ENCODE measurements around the gene ELK4.
A peak's percentile ranks its signal among the peaks of the same experiment; 100 is the strongest.

The ELK4 gene, protein sequence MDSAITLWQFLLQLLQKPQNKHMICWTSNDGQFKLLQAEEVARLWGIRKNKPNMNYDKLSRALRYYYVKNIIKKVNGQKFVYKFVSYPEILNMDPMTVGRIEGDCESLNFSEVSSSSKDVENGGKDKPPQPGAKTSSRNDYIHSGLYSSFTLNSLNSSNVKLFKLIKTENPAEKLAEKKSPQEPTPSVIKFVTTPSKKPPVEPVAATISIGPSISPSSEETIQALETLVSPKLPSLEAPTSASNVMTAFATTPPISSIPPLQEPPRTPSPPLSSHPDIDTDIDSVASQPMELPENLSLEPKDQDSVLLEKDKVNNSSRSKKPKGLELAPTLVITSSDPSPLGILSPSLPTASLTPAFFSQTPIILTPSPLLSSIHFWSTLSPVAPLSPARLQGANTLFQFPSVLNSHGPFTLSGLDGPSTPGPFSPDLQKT

DNA sequence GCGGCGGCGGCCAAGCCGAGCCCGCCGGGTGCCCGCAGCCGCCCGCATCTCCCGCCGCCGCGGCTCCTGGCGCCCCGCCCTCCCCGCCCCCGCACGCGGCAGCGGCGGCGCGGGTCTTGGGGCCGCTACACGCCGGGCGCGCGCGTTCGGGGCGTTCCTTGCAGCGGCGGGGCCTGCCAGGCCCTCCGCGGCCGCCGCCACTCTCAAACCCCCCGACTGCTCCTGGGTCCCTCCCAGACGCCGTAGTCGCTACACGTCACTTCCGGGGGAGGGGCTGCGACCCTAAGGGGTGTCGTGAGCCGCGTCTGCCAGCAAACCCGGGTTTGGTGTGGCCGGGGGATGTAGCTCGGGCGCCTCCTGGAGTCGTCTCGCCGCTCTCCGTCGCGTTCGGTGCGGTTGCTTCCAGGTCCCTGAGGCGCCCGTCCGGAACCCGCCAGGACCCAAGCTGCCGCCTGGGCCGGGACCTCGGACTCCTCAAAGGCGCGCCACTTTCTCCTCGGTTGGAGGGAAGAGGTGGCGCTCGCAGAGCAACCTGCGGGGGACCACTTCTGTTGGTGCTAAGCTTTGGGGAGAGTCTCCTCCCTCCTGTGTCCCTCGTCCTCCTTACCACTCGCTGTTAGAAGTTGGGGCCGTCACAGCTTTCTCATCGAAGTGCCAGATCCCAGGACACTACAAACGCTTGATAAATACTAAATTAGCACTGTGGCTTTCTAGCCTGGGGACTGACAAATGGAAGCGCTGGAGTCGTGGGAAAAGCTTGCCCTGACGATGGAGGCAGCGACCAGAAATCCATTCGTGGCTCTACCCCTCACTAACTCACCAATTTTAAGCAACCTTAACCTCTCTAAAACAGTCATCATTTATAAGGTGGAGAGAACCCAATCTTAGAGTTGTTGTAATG is at the start of gene ELK4:
ELK4 (minus strand) TSS at position 244 of the 901 bp plus-strand sequence. CDS start 8,129 bp downstream, outside the sequence.
- DNase-seq (ENCODE audit: extremely low read depth in 1 of 2, low read depth in 1 of 2): peak; percentile 99 to 100

DNA sequence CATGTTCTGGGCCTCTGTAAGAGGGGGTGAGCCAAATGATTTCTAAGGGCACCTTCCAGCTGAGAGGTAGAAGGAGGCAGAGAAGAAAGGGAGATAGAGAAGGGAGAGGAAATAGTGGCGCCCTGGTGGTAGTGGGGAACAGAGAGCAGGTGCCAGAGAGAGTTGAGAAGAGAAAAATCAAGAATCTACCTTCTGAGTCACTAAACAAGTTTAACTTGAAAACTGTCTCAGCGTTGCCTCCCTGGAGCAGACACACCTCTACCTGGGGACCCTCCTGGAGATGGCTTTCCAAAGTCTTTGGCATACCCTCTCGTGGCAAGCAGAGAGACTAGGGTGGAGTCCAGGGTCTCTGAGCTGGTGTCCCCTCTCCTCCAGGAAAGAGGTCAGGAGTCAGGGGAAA is 49.6 kb upstream of the ELK4 start:
- no peak for DNase-seq (ENCODE audit: extremely low read depth in 1 of 2, low read depth in 1 of 2)

DNA sequence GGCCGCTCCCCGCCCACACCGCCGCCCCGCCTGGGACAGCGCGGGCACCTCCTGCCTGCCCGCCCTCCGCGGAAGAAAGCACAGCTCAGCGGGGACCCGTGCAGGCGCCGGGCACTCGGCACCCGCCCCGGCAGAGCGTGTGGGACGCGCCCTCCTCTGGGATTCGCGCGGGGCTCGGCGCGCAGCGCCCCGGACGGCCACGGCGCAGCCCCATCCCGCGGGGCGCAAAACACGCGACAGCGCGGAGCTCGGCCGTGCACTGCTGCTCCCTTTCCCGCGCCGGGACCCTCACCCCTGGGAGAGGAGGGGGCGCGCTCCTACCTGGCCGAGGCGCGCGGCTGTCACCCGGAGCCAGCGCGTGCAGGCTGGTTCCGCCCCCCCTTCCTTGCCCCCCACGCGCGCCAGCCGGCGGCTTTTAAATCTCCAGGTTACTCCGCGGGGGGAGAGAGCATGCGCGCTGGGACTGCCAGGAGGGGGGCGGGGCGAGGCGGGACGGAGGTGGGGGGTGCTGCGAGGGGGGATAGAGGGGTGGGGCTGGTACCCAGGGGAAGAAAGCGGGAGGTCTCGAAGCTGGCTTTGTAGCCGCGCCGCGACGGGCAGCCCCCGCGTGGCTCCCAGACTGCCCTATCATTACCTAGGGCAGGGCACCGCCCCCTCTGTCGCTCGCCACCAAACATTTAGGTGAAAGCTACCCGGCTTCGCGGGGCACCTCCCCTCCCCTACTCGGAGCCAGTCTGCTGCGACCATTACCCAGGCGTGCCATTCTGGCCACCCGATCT is 48.5 kb upstream of the ELK4 start, which contains the start of gene SLC45A3:
SLC45A3 (minus strand) TSS at position 437 of the 779 bp plus-strand sequence. CDS start 15,853 bp downstream, outside the sequence.
- DNase-seq (ENCODE audit: extremely low read depth in 1 of 2, low read depth in 1 of 2): peak in 1 of 2 donors; percentile 25

DNA sequence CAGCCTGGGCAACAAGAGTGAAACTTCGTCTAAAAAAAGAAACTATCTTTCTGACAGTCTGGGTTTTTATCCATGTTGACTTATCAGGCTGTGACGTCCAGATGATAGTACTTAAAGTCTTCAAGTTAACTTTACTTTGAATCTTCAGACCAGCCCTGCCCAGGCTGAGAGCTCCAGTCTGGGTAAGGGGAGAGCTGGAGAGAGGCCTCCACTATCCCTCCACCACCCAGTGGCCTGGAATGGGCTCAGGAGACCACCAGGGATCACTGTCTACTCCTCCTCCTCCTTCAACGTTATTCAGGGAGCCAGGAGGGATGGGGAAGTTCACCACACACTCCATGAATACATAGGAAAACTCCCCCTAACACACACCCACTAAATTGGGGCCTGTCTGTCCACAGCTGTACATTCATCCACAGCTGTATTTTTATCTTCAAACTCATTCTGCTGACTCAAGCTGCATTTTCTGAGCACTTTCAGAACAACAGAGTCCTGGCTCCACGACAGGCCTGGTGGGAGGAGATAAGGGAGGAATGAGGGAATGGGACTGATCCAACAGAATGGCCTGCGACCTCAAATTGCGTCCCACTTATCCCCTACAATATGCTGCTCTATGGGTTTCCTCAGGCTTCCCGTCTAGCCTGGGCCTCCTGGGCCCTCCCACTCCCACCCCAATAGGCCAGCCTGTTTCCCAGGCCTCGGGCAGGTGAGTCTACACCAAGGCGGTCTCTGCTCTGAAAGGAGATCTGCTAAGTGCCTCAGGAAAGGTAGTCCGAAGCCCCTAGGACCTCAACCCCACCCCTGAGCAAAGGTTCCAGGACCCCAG is 46.7 kb upstream of the ELK4 start:
- no peak for DNase-seq (ENCODE audit: extremely low read depth in 1 of 2, low read depth in 1 of 2)

DNA sequence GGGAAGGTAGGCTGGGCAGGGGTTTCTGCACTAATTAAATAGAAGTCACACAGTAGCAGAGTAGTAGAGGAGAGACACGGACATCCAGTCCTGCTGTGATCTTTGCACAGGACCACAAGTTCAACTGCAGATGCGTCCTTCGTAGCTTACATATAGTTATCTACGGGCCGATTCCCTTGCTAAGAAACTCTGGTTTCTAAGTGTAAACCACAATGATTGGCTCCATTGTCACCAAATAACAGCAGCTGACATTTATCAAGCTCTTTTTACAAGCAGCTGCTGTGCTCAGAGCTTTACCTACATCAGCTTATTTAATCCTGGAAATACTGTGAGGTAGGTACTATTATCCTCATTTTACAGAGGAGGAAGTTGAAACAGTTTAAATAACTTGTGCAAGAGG is 45.4 kb upstream of the ELK4 start:
- DNase-seq (ENCODE audit: extremely low read depth in 1 of 2, low read depth in 1 of 2): no peak

DNA sequence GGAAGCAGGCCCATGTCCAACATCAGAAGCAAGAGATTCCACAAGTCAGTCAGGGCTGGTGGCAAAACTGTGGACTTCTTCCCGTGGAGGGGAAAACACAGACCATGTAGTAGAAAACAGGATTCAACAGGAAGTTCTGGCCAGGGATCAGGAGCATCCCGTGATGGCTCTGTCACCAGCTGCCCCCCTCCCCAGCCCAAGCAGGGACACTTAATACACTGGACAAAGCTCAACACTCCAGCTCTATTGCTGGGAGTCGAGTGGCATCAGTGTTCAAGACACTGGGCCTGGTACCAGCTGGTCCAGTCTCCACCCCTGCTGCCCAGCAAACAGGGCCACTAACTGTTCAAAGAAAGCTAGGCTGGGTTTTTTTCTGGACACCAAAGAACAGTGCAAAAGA is 44.8 kb upstream of the ELK4 start:
- no peak for DNase-seq (ENCODE audit: extremely low read depth in 1 of 2, low read depth in 1 of 2)

DNA sequence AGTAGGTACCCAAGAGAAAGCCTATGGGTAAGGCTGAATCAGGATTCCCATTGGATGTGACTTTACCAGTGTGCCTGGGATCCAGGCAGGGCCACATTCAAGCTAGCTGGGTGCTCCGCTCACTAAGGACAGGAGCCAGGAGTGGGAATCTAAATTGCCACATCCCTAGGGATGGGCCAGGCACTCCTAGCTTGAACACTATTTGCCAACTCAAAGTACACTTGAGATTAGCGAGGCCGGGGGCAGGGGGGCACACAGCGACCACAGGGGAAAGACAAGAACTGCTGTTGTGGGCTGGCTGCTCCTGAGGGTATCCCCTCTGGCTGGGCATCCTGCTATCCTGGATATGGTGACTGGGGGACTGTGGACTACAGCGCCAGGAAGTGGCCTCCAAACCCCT is 44.2 kb upstream of the ELK4 start:
- DNase-seq (ENCODE audit: extremely low read depth in 1 of 2, low read depth in 1 of 2): no peak

DNA sequence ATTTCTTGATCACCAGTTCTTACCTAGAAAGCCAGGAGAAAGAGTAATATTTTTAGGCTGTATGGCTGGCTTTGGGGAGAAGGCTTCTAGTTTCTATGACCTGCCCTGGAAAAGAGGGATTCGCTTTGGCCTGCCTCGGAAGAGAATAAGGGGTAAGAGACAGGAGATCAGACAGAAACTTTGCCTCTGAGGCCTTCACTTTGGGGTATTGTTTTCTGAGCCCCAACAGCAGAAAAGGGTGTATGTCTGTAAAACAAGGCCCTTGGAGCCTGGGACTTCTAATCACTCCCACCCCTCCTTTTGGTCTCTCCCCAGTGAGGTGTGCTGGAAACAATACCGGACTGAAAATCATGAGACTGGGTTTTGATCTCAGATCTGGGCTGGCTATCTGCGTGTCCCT is 43.4 kb upstream of the ELK4 start:
- no peak for DNase-seq (ENCODE audit: extremely low read depth in 1 of 2, low read depth in 1 of 2)

DNA sequence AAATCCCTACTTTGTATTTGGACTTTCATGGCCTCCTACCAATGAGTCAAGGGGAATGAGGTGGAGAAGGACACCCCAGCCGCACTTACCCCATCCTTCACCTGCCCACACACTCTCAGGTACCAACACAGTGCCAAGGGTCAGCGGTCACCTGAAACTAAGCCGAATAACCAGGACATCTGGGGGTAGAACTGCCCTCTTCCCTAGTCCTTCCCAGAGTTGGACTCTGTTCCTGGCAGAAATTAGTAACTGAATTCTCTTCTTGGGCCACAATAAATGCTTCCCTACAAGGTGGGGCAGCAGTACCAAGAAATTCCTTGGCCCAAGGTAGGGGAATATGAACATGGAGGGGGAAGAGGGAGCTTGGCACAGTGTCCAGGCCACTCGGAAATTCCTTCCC is 41.2 kb upstream of the ELK4 start:
- DNase-seq (ENCODE audit: extremely low read depth in 1 of 2, low read depth in 1 of 2): no peak

DNA sequence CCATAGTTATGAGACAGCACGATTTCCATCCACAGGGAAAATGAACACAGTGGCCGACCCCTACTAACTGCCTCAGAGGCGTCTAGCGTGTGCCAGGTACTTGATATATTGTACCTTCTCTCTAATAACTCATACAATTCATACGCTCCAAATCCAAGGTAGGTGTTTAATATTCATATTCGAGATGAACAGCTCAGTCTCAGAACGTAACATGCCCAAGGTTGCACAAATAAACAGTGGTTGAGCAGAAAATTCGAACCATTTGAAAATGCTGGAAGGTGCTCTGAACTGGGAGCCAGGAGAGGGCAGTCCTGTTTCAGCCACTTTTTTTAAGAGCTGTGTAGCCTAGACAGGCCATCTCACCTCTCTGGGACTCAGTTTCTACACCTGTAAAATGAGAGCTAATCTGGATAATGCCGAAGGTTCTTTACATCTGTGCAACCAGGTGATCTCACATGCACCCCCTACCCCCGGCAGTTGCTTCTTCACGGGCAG is 40.6 kb upstream of the ELK4 start:
- no peak for DNase-seq (ENCODE audit: extremely low read depth in 1 of 2, low read depth in 1 of 2)

DNA sequence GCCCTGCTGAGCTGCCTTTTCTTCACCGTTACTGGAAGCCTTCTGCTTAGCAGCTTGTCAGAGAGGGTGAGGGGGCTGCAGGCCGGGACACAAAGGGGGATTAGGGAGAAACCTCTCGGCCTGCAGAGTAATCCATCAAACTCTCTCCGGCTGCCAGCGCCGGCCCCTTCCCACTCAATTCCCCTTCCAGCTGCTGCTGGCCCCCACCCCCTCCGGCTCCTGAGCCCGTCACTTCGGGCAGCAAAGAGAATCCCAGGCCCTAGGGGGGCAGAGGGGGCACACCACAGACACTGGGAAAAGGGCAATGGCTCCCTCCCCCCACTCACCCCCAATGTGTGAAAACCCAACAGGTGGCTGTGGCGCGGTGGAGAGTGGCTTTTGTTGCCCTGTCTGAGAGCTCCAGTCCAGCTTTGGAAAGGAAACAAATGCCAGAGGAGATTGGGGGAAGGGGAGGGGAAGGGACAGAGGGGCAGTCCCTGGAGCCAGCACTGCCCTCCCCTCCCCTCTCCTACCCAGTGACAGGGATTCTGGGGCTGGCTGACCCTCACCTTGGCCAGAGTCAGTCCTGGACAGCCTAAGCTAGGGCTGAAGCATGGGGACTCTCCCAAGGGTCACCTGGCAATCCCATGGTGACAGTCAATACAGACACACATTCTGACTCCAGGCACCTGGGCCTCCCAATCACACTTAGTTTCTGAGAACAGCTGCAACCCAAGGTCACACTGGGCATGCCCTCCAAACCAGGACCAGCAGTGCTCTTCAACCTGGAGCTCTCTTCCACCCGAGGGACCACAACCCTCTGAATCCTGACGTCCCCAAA is 39.0 kb upstream of the ELK4 start:
- no peak for DNase-seq (ENCODE audit: extremely low read depth in 1 of 2, low read depth in 1 of 2)

DNA sequence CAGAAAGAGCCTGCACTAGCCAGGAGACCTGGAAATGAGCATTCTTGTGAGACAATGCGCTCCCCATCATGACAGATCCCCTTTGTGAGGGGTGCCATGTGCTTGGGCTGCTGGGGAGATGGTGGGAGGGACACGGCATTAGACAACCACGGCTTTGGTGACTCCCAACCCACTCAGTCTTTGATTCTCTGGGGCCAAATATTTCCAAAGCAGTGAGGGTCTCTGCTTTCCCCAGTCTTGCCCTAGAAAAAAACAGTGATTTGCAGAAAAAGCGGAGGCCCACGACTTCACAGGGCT is 38.3 kb upstream of the ELK4 start:
- no peak for DNase-seq (ENCODE audit: extremely low read depth in 1 of 2, low read depth in 1 of 2)

DNA sequence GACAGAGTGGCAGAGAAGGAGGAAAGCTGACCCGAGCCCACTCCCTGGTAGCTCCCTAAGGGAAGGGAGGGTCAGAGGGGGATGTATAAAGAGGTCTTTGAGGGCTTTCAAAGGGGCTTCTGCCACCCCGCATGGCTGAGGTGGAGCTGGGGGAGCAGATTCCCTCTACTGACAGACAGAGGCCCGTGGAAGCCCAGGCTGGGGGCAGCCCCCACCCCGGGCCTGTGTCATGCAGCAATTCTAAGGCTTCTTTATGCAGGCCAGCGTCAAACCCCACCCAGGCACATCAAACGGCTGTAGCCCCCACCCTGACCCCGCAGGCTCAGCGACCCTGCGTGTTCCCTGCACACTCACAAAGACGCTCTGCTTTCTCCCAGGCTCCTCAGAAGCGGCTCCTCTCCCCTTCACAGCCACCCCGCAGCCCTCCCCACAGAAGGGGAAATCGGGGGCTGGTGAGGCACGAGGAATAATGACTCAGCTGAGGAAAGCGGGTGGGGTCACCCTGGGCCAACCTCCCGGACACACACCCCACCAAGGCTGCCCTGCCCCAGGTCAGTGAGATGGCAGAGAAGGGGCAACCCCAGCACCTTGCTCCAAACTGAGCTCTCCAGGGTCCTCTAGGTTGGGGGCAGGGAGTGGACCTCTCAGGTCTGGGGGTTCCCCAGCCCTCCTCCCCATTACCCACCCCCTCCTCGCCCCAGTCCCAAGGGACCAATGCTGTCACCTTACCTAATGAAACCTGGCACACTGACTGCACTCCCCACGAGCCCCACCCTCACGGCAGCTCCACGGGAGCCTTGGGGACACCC is 37.7 kb upstream of the ELK4 start:
- no peak for DNase-seq (ENCODE audit: extremely low read depth in 1 of 2, low read depth in 1 of 2)

DNA sequence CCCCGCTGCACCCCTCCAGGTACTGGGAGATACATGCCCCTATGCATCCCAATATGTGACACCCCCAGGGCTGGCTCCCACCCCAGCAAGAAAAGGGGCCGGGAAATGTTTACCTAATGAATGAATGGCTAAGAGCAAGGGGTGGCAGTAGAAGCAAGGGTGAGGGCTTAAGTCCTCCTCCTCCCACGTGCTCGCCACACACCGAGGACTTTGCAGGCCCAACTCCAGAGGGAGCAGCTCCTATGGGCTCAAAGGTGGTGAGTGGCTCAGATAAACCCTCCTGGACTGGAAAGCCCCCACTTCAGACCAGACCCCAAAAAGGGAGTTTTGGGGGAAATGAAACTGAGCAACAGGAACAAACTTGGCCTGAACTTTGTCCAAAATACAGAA is 37.1 kb upstream of the ELK4 start:
- no peak for DNase-seq (ENCODE audit: extremely low read depth in 1 of 2, low read depth in 1 of 2)

DNA sequence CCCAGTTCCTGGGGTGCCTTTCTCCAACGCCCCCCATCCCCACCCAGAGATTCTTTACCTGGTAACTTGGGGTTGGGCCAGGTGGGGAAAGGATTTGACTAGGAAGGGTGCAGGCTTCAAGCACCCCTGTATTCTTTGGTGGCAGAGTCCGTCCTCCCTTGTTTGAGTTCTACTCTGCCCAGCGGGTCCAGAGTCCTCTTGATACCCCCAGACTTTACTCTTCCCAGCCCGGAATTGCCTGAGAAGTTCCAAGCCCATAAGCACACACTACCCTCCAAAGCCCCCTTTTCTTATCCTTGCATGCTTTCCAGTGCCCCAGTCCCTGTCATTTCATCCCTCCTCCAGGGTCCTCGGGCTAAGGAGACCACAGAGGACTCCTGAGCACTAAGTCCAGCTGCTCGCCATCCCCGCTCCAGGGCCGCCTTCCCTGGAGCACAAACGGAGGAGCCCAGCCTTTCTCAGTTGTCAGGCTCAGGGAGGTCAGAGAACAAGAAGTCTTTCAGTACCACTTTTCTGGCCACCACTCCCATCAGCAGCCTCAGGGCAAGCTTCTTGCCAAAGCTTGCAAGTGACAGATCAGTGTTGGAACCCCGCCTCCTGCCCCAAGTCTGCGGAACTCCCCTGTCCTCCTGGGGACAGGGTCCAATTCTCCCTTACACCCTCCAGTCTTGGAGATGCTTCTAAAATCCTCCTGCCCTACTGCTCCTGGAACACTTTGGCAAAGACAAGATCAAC is 36.3 kb upstream of the ELK4 start:
- DNase-seq (ENCODE audit: extremely low read depth in 1 of 2, low read depth in 1 of 2): no peak

DNA sequence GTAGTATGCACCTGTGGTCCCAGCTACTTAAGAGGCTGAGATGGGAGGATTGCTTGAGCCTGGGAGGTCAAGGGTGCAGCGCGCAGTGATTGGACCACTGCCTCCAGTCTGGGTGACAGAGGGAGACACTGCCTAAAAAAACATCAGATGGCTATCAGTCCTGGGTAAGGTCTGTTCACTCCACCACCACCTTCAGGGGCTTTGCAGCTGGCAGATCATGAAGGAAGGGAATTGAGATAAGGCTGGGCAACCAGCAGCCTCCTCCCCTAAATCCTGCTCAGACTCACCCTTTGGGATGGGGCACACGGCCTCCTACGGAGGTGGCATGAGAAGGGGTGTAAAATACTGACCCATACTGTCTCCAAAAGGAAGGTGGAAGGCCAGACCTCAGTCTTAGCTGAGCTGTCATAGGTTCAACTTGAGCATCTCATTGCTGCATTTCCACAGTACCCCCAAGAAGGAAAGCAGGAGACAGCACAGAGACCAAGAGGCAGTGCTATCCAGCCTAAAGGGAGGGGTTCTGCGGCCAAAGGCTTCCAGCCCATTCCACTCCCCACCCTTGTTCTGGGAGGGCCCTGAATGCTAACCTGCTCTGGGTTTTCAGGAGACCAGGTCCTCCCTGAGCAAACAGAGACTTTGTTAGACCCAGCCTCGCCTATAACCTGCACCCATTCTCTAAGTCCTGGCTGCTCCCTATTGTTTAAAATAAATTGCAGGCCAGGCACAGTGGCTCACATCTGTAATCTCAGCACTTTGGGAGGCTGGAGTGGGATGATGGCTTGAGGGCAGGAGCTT is 34.8 kb upstream of the ELK4 start:
- DNase-seq (ENCODE audit: extremely low read depth in 1 of 2, low read depth in 1 of 2): no peak

Data from activated CD8-positive, alpha-beta memory T cell treated with anti-CD3 and anti-CD28 coated beads for 1 hour (primary cell).